Measurements from ENCODE around the gene RPS14. TPM values are rescaled to one million over a fixed set of nuclear protein-coding genes. Genes with fewer than 3 reads are reported as not detected.
A peak's percentile ranks its signal among the peaks of the same experiment; 100 is the strongest.

The RPS14 gene
- polyA plus RNA-seq, 1 donor (not counting 4 experiments of a cell fraction or from before 2014, with no cell fraction given): 3,540 TPM

DNA sequence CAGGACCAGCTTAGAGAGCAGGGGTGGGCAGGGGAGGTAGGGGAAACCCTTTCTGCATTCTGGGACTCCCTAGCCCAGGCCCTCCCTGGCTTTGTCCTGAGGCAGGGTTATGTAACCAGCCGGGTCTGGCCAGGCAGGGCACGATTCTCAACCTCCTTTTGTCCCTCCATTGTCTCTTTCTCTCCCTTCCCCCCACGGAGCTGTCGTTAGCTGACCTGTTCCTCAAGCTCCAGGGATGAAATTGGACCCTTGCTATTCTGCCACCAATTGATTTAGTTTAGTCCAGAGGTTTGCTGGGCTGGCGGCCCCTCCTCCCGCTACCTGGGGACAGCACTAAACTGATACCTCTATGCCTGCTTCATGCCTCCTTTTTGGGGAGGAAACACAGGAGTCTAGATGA is 49.0 kb upstream of the RPS14 start:
- Histone ChIP-seq H3K9me1 (ENCODE audit: control insufficient read depth, extremely low read depth, insufficient read depth, low read length) (peaks cover 20% of the 10 kb centered on the region), H3K4me2 (ENCODE audit: control insufficient read depth, extremely low read depth, insufficient read depth, low read depth, low read length) (peak overlapping the region; percentile 93), H3K9ac (ENCODE audit: control insufficient read depth, extremely low read depth, insufficient read depth, low read length) (peak overlapping the region; percentile 79), H3K4me3 (ENCODE audit: control insufficient read depth in 2 of 3, extremely low read depth in 1 of 3, insufficient read depth in 2 of 3, low read depth in 1 of 3, low read length in 3 of 3) (peak overlapping the region; percentile 38 to 56 (median 49)), H2AFZ (ENCODE audit: control insufficient read depth, low read length) (no peak overlapping the region), H4K20me1 (ENCODE audit: control insufficient read depth, extremely low read depth, insufficient read depth, low read length) (peaks cover 2% of the 10 kb centered on the region), H3K79me2 (ENCODE audit: control insufficient read depth, insufficient read depth, low read length) (peaks cover 83% of the 10 kb centered on the region), H3K4me1 (ENCODE audit: control insufficient read depth, extremely low read depth, insufficient read depth, low read length) (peaks cover 73% of the 10 kb centered on the region), H3K36me3 (ENCODE audit: control insufficient read depth in 2 of 2, extremely low read depth in 1 of 2, insufficient read depth in 2 of 2, low read length in 2 of 2) (peaks cover 3 to 4% of the 10 kb centered on the region in 2 experiments), H3K9me3 (ENCODE audit: control insufficient read depth, low read depth, low read length) (no peaks in the 10 kb centered on the region), H3K27me3 (ENCODE audit: control insufficient read depth, extremely low read depth, insufficient read depth, low read length) (no peaks in the 10 kb centered on the region), H3K27ac (ENCODE audit: control insufficient read depth, insufficient read depth, low read length) (peak overlapping the region; percentile 91)
- FAIRE-seq: no peak
- dilution Hi-C loops (cut with MboI; ENCODE audit: extremely low pct_ligation_motif_present, low sequenced_read_pairs): no loop called here
- no peak for TF ChIP-seq EZH2 (IDR thresholded peaks at IDR 0.05; ENCODE audit: low read length)
- TF ChIP-seq, protein P1, sequence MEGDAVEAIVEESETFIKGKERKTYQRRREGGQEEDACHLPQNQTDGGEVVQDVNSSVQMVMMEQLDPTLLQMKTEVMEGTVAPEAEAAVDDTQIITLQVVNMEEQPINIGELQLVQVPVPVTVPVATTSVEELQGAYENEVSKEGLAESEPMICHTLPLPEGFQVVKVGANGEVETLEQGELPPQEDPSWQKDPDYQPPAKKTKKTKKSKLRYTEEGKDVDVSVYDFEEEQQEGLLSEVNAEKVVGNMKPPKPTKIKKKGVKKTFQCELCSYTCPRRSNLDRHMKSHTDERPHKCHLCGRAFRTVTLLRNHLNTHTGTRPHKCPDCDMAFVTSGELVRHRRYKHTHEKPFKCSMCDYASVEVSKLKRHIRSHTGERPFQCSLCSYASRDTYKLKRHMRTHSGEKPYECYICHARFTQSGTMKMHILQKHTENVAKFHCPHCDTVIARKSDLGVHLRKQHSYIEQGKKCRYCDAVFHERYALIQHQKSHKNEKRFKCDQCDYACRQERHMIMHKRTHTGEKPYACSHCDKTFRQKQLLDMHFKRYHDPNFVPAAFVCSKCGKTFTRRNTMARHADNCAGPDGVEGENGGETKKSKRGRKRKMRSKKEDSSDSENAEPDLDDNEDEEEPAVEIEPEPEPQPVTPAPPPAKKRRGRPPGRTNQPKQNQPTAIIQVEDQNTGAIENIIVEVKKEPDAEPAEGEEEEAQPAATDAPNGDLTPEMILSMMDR (optimal IDR thresholded peaks at IDR 0.05 in 1 of 3, IDR thresholded peaks at IDR 0.05 in 1 of 3, conservative IDR thresholded peaks at IDR 0.05 in 1 of 3; ENCODE audit: extremely low read depth in 1 of 3, insufficient read depth in 2 of 3, low read length in 3 of 3): no peak
- DNase-seq (ENCODE audit: low read depth, low spot score): no peak

DNA sequence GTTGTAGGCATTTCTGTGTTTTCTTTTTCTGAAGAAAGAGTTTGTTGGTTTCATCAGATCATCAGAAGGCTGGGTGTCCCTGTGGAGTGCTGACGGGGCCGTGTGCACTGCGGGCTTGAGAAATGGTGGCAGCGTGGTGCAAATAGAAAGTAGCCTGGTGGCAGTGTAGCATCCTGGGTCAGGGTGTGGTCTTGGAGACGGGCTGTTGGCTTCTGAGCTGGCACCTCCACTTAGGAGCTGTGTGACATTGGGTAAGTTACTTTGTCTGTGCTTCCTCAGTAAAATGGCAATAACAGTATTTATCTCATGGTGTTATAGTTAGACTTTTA is 48.4 kb upstream of the RPS14 start:
- H3K79me2 ChIP-seq (ENCODE audit: control insufficient read depth, insufficient read depth, low read length): peaks cover 80% of the 10 kb centered on the region
- FAIRE-seq (no peak), DNase-seq (ENCODE audit: low read depth, low spot score) (no peak)
- peak overlapping the region; percentile 91 for H3K27ac ChIP-seq (ENCODE audit: control insufficient read depth, insufficient read depth, low read length)
- peaks cover 3 to 4% of the 10 kb centered on the region in 2 experiments for H3K36me3 ChIP-seq (ENCODE audit: control insufficient read depth in 2 of 2, extremely low read depth in 1 of 2, insufficient read depth in 2 of 2, low read length in 2 of 2)
- peaks cover 74% of the 10 kb centered on the region for H3K4me1 ChIP-seq (ENCODE audit: control insufficient read depth, extremely low read depth, insufficient read depth, low read length)
- H3K4me3 ChIP-seq (ENCODE audit: control insufficient read depth in 2 of 3, extremely low read depth in 1 of 3, insufficient read depth in 2 of 3, low read depth in 1 of 3, low read length in 3 of 3): peak overlapping the region; percentile 38 to 56 (median 49)
- peak overlapping the region; percentile 93 for H3K4me2 ChIP-seq (ENCODE audit: control insufficient read depth, extremely low read depth, insufficient read depth, low read depth, low read length)
- no peaks in the 10 kb centered on the region for H3K9me3 ChIP-seq (ENCODE audit: control insufficient read depth, low read depth, low read length)
- dilution Hi-C loops (cut with MboI; ENCODE audit: extremely low pct_ligation_motif_present, low sequenced_read_pairs): no loop called here
- H3K27me3 ChIP-seq (ENCODE audit: control insufficient read depth, extremely low read depth, insufficient read depth, low read length): no peaks in the 10 kb centered on the region
- peaks cover 18% of the 10 kb centered on the region for H3K9me1 ChIP-seq (ENCODE audit: control insufficient read depth, extremely low read depth, insufficient read depth, low read length)
- peaks cover 2% of the 10 kb centered on the region for H4K20me1 ChIP-seq (ENCODE audit: control insufficient read depth, extremely low read depth, insufficient read depth, low read length)
- no peak overlapping the region for H2AFZ ChIP-seq (ENCODE audit: control insufficient read depth, low read length)
- TF ChIP-seq, protein P1 (optimal IDR thresholded peaks at IDR 0.05 in 1 of 3, IDR thresholded peaks at IDR 0.05 in 1 of 3, conservative IDR thresholded peaks at IDR 0.05 in 1 of 3; ENCODE audit: extremely low read depth in 1 of 3, insufficient read depth in 2 of 3, low read length in 3 of 3): no peak
- TF ChIP-seq EZH2 (IDR thresholded peaks at IDR 0.05; ENCODE audit: low read length): no peak
- peak overlapping the region; percentile 79 for H3K9ac ChIP-seq (ENCODE audit: control insufficient read depth, extremely low read depth, insufficient read depth, low read length)
